NB4 (cell line): ENCODE results near the gene SCAMP3.

ENCODE experiments used
- DNase-seq: peaks from one replicate; pipeline ENCODE4 v3.0.0; 2010; ENCODE audit warnings: low read depth
- H3K4me3 ChIP-seq: one replicate; pipeline ENCODE4 v1.5.1; 2011; ENCODE audit warnings: mild to moderate bottlenecking, low read depth, low read length, moderate library complexity
- MAX ChIP-seq: IDR thresholded peaks from 2 replicates; pipeline ENCODE4 v1.6.1; 2011; ENCODE audit warnings: low read depth, low read length
- MYC ChIP-seq: IDR thresholded peaks from 2 replicates; pipeline ENCODE4 v1.6.1; 2011; ENCODE audit warnings: low read depth, low read length
- POLR2A ChIP-seq: IDR thresholded peaks from 2 replicates; pipeline ENCODE4 v1.6.1; 2011; ENCODE audit warnings: mild to moderate bottlenecking; ENCODE audit not compliant: insufficient read length; ENCODE audit errors: extremely low read depth
- TF ChIP-seq, protein P1 (sequence below): IDR thresholded peaks from one replicate; pipeline ENCODE4 v1.5.1; 2012; ENCODE audit warnings: low read depth, low read length

The SCAMP3 gene

DNA sequence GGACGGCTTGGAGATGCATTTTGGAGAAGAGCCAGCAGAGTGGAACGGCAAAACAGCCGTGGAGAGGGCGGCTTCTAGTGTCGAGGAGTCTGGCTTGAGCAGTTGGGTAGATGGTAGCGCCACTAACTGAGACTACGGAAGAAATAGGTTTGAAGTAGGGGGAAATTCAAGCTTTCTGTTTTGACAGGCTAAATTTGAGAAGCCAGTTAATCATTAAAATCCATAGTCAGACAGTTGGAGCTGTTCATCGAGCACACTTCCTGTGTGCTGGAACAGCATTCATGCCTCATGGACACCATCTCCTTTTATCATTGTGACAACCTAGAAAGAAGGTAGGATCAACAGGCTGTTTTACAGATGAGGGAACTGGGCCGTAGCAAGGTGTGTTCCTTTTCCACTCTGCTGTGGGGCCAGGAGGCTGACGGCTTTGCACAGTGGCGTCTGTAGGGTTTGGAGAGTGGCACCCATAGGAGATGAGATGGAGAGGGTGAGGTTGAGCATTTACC lies 42.5 kb upstream of the SCAMP3 start:
- H3K4me3 ChIP-seq: no peak overlapping the region
- TF ChIP-seq, protein P1, sequence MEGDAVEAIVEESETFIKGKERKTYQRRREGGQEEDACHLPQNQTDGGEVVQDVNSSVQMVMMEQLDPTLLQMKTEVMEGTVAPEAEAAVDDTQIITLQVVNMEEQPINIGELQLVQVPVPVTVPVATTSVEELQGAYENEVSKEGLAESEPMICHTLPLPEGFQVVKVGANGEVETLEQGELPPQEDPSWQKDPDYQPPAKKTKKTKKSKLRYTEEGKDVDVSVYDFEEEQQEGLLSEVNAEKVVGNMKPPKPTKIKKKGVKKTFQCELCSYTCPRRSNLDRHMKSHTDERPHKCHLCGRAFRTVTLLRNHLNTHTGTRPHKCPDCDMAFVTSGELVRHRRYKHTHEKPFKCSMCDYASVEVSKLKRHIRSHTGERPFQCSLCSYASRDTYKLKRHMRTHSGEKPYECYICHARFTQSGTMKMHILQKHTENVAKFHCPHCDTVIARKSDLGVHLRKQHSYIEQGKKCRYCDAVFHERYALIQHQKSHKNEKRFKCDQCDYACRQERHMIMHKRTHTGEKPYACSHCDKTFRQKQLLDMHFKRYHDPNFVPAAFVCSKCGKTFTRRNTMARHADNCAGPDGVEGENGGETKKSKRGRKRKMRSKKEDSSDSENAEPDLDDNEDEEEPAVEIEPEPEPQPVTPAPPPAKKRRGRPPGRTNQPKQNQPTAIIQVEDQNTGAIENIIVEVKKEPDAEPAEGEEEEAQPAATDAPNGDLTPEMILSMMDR: no peak
- TF ChIP-seq POLR2A (no peak), MYC (no peak), MAX (no peak)
- DNase-seq: no peak

- TF ChIP-seq MAX: no peak
- H3K4me3 ChIP-seq: no peak within 1 kb of the TSS
- no peak for DNase-seq
Measured at GRCh38 chr1:155301342-155301841, 39.2 kb upstream of the SCAMP3 start, which contains the start of gene PKLR. Gene PKLR (minus strand): TSS chr1:155301438. CDS start chr1:155301395, 43 bp downstream.

- no peak for DNase-seq
- H3K4me3 ChIP-seq: no peak overlapping the region
- TF ChIP-seq, protein P1: no peak
- TF ChIP-seq POLR2A (no peak), MYC (no peak), MAX (no peak)
Measured at GRCh38 chr1:155300553-155301329, 38.6 kb upstream of the SCAMP3 start.

- no peak overlapping the region for H3K4me3 ChIP-seq
- TF ChIP-seq MAX (no peak), MYC (no peak), POLR2A (no peak)
- TF ChIP-seq, protein P1: no peak
- DNase-seq: no peak
Measured at GRCh38 chr1:155300024-155300423, 37.9 kb upstream of the SCAMP3 start.

- no peak for DNase-seq
- H3K4me3 ChIP-seq: no peak overlapping the region
- TF ChIP-seq, protein P1: no peak
- TF ChIP-seq MAX: no peak
- no peak for TF ChIP-seq POLR2A
- TF ChIP-seq MYC: no peak
Measured at GRCh38 chr1:155297384-155297783, 35.2 kb upstream of the SCAMP3 start.

- no peak for DNase-seq
- no peak overlapping the region for H3K4me3 ChIP-seq
- TF ChIP-seq, protein P1: no peak
- TF ChIP-seq MYC (no peak), POLR2A (no peak), MAX (no peak)
Measured at GRCh38 chr1:155296661-155297060, 34.5 kb upstream of the SCAMP3 start.
